Measurements from ENCODE around the gene PDZD2. TPM values are rescaled to one million over a fixed set of nuclear protein-coding genes. Genes with fewer than 3 reads are reported as not detected.

The PDZD2 gene
- total RNA-seq, 2 experiments from 2014 or later: 0.04 to 0.14 TPM

GRCh38 chr5:31990701-31991110, 351.8 kb downstream of the PDZD2 start:
- no peak overlapping the region for H3K27ac Mint-ChIP-seq
- peaks cover 5% of the 10 kb centered on the region for H3K4me1 Mint-ChIP-seq
- H3K36me3 Mint-ChIP-seq (ENCODE audit: low read depth): no peaks in the 10 kb centered on the region
- POLR2A ChIA-PET: no interaction called here
- DNase-seq: no peak
- H3K9me3 Mint-ChIP-seq (ENCODE audit: low read depth): peaks cover 2% of the 10 kb centered on the region
- H3K4me3 Mint-ChIP-seq: no peak overlapping the region
- CTCF ChIA-PET: no interaction called here
- intact Hi-C loops (cut with DNase I, micrococcal nuclease): no loop called here
- H3K27me3 Mint-ChIP-seq: no peaks in the 10 kb centered on the region
- ATAC-seq: no peak

- POLR2A ChIA-PET: no interaction called here
- DNase-seq: no peak
- peaks cover 2% of the 10 kb centered on the region for H3K9me3 Mint-ChIP-seq (ENCODE audit: low read depth)
These were observed 353.4 kb downstream of the PDZD2 start for GRCh38 chr5:31992377-31992776.

GRCh38 chr5:31993165-31993961, 354.4 kb downstream of the PDZD2 start:
- intact Hi-C loops (cut with DNase I, micrococcal nuclease): no loop called here
- ATAC-seq: no peak
- Mint-ChIP-seq H3K4me3 (no peak overlapping the region), H3K4me1 (peaks cover 17% of the 10 kb centered on the region), H3K27me3 (no peaks in the 10 kb centered on the region), H3K36me3 (ENCODE audit: low read depth) (no peaks in the 10 kb centered on the region), H3K27ac (no peak overlapping the region), H3K9me3 (ENCODE audit: low read depth) (no peaks in the 10 kb centered on the region)
- no peak for DNase-seq
- POLR2A ChIA-PET: no interaction called here
- CTCF ChIA-PET: interaction anchor here (0.6 to 1.1 kb wide), 4 partner anchors 9 to 139 kb away, joined by 3 to 4 read pairs (median 3); no protein-coding TSS in a partner anchor

More at GRCh38 chr5:31992377-31992776, 353.4 kb downstream of the PDZD2 start:
- no peak overlapping the region for H3K4me3 Mint-ChIP-seq
- intact Hi-C loops (cut with DNase I, micrococcal nuclease): no loop called here
- no peak for ATAC-seq
- no peaks in the 10 kb centered on the region for H3K27me3 Mint-ChIP-seq
- no peak overlapping the region for H3K27ac Mint-ChIP-seq
- H3K36me3 Mint-ChIP-seq (ENCODE audit: low read depth): no peaks in the 10 kb centered on the region
- CTCF ChIA-PET: no interaction called here
- peaks cover 17% of the 10 kb centered on the region for H3K4me1 Mint-ChIP-seq

GRCh38 chr5:31995006-31995405, 356.1 kb downstream of the PDZD2 start:
- no peak overlapping the region for H3K27ac Mint-ChIP-seq
- no peak overlapping the region for H3K4me3 Mint-ChIP-seq
- no peaks in the 10 kb centered on the region for H3K36me3 Mint-ChIP-seq (ENCODE audit: low read depth)
- H3K9me3 Mint-ChIP-seq (ENCODE audit: low read depth): no peaks in the 10 kb centered on the region
- ChIA-PET POLR2A (no interaction called here), CTCF (interaction anchor here (1.1 kb wide), 1 partner anchor 97 kb away, joined by 3 read pairs; no protein-coding TSS in a partner anchor)
- no peaks in the 10 kb centered on the region for H3K27me3 Mint-ChIP-seq
- DNase-seq (no peak), ATAC-seq (no peak)
- intact Hi-C loops (cut with DNase I, micrococcal nuclease): no loop called here
- peaks cover 17% of the 10 kb centered on the region for H3K4me1 Mint-ChIP-seq

GRCh38 chr5:31995714-31996113, 356.8 kb downstream of the PDZD2 start:
- Mint-ChIP-seq H3K4me1 (peaks cover 17% of the 10 kb centered on the region), H3K9me3 (ENCODE audit: low read depth) (no peaks in the 10 kb centered on the region), H3K4me3 (no peak overlapping the region), H3K27me3 (no peaks in the 10 kb centered on the region), H3K36me3 (ENCODE audit: low read depth) (no peaks in the 10 kb centered on the region), H3K27ac (no peak overlapping the region)
- ChIA-PET CTCF (no interaction called here), POLR2A (no interaction called here)
- DNase-seq (no peak), ATAC-seq (no peak)
- intact Hi-C loops (cut with DNase I, micrococcal nuclease): no loop called here

GRCh38 chr5:31996909-31997308, 358.0 kb downstream of the PDZD2 start:
- POLR2A ChIA-PET: no interaction called here

GRCh38 chr5:31999470-31999869, 360.5 kb downstream of the PDZD2 start:
- no peaks in the 10 kb centered on the region for H3K27me3 Mint-ChIP-seq
- intact Hi-C loops (cut with DNase I, micrococcal nuclease): no loop called here
- H3K36me3 Mint-ChIP-seq (ENCODE audit: low read depth): no peaks in the 10 kb centered on the region
- peaks cover 17% of the 10 kb centered on the region for H3K4me1 Mint-ChIP-seq
- no peak overlapping the region for H3K4me3 Mint-ChIP-seq
- POLR2A ChIA-PET: no interaction called here
- CTCF ChIA-PET: interaction anchor here (0.6 kb wide), 1 partner anchor 94 kb away, joined by 3 read pairs; no protein-coding TSS in a partner anchor
- H3K27ac Mint-ChIP-seq: no peak overlapping the region
- H3K9me3 Mint-ChIP-seq (ENCODE audit: low read depth): no peaks in the 10 kb centered on the region
- DNase-seq (no peak), ATAC-seq (no peak)

More at GRCh38 chr5:31996909-31997308, 358.0 kb downstream of the PDZD2 start:
- H3K27me3 Mint-ChIP-seq: no peaks in the 10 kb centered on the region
- CTCF ChIA-PET: no interaction called here
- H3K4me3 Mint-ChIP-seq: no peak overlapping the region
- intact Hi-C loops (cut with DNase I, micrococcal nuclease): no loop called here
- no peaks in the 10 kb centered on the region for H3K9me3 Mint-ChIP-seq (ENCODE audit: low read depth)
- H3K27ac Mint-ChIP-seq: no peak overlapping the region
- no peaks in the 10 kb centered on the region for H3K36me3 Mint-ChIP-seq (ENCODE audit: low read depth)
- ATAC-seq (no peak), DNase-seq (no peak)
- H3K4me1 Mint-ChIP-seq: peaks cover 17% of the 10 kb centered on the region

GRCh38 chr5:32000731-32001130, 361.8 kb downstream of the PDZD2 start:
- Mint-ChIP-seq H3K9me3 (ENCODE audit: low read depth) (no peaks in the 10 kb centered on the region), H3K4me3 (no peak overlapping the region), H3K27me3 (no peaks in the 10 kb centered on the region), H3K27ac (no peak overlapping the region), H3K36me3 (ENCODE audit: low read depth) (no peaks in the 10 kb centered on the region), H3K4me1 (peaks cover 11% of the 10 kb centered on the region)
- intact Hi-C loops (cut with DNase I, micrococcal nuclease): no loop called here
- no peak for ATAC-seq
- CTCF ChIA-PET: interaction anchor here (0.7 to 0.9 kb wide), 2 partner anchors 18 to 629 kb away, joined by 3 read pairs; no protein-coding TSS in a partner anchor
- no peak for DNase-seq
- POLR2A ChIA-PET: no interaction called here

- intact Hi-C loops (cut with DNase I, micrococcal nuclease): no loop called here
- Mint-ChIP-seq H3K9me3 (ENCODE audit: low read depth) (no peaks in the 10 kb centered on the region), H3K36me3 (ENCODE audit: low read depth) (no peaks in the 10 kb centered on the region), H3K4me3 (no peak overlapping the region), H3K4me1 (peaks cover 6% of the 10 kb centered on the region), H3K27ac (no peak overlapping the region), H3K27me3 (no peaks in the 10 kb centered on the region)
- no peak for DNase-seq
- CTCF ChIA-PET: interaction anchor here (0.7 kb wide), 1 partner anchor 19 kb away, joined by 3 read pairs; no protein-coding TSS in a partner anchor
- ATAC-seq: no peak
- POLR2A ChIA-PET: no interaction called here
These were observed 362.4 kb downstream of the PDZD2 start for GRCh38 chr5:32001284-32001683.

- ATAC-seq (no peak), DNase-seq (no peak)
- H3K9me3 Mint-ChIP-seq (ENCODE audit: low read depth): no peaks in the 10 kb centered on the region
- intact Hi-C loops (cut with DNase I, micrococcal nuclease): no loop called here
- H3K4me3 Mint-ChIP-seq: no peak overlapping the region
- no peaks in the 10 kb centered on the region for H3K36me3 Mint-ChIP-seq (ENCODE audit: low read depth)
- peaks cover 3% of the 10 kb centered on the region for H3K4me1 Mint-ChIP-seq
- H3K27ac Mint-ChIP-seq: no peak overlapping the region
- ChIA-PET CTCF (no interaction called here), POLR2A (no interaction called here)
- no peaks in the 10 kb centered on the region for H3K27me3 Mint-ChIP-seq
These were observed 362.8 kb downstream of the PDZD2 start for GRCh38 chr5:32001707-32002106.

- Mint-ChIP-seq H3K36me3 (ENCODE audit: low read depth) (no peaks in the 10 kb centered on the region), H3K27ac (no peak overlapping the region), H3K9me3 (ENCODE audit: low read depth) (no peaks in the 10 kb centered on the region), H3K4me3 (no peak overlapping the region), H3K27me3 (no peaks in the 10 kb centered on the region), H3K4me1 (no peaks in the 10 kb centered on the region)
- CTCF ChIA-PET: no interaction called here
- DNase-seq (no peak), ATAC-seq (no peak)
- POLR2A ChIA-PET: no interaction called here
- intact Hi-C loops (cut with DNase I, micrococcal nuclease): no loop called here
These were observed 363.8 kb downstream of the PDZD2 start for GRCh38 chr5:32002755-32003154.

GRCh38 chr5:32003981-32004380, 365.1 kb downstream of the PDZD2 start:
- H3K27me3 Mint-ChIP-seq: no peaks in the 10 kb centered on the region
- ATAC-seq (no peak), DNase-seq (no peak)
- H3K36me3 Mint-ChIP-seq (ENCODE audit: low read depth): no peaks in the 10 kb centered on the region
- POLR2A ChIA-PET: no interaction called here
- H3K9me3 Mint-ChIP-seq (ENCODE audit: low read depth): no peaks in the 10 kb centered on the region
- no peaks in the 10 kb centered on the region for H3K4me1 Mint-ChIP-seq
- no peak overlapping the region for H3K27ac Mint-ChIP-seq
- intact Hi-C loops (cut with DNase I, micrococcal nuclease): no loop called here
- CTCF ChIA-PET: no interaction called here
- H3K4me3 Mint-ChIP-seq: no peak overlapping the region
